B cell (primary cell): Measurements from ENCODE around the gene BLOC1S1.

Source experiments
- CTCF ChIP-seq: fragments of 200-600 bp; IDR thresholded peaks from one replicate; pipeline ENCODE4 v1.8.0; 2022; ENCODE audit warnings: antibody characterized with exemption, mild to moderate bottlenecking
- EZH2 ChIP-seq: IDR thresholded peaks from 2 replicates; pipeline ENCODE4 v1.6.1; 2012; ENCODE audit warnings: borderline replicate concordance, low read depth, mild to moderate bottlenecking, moderate library complexity, low read length; ENCODE audit not compliant: insufficient read depth, poor library complexity, severe bottlenecking

GRCh38 chr12:55743406-55744339 lies 27.8 kb downstream of the BLOC1S1 start:
- no peak for TF ChIP-seq CTCF
- TF ChIP-seq EZH2, result no peak
